SK-N-SH (cell line): ENCODE results near the gene FABP3. TPM values are rescaled to one million over a fixed set of nuclear protein-coding genes. Genes with fewer than 3 reads are reported as not detected.

Source experiments
- CTCF ChIA-PET: fragments of 300-600, 350-600 bp; formaldehyde crosslinking; extraction: SDS; loops from one replicate; lab custom pipeline; 2021; lab: Yijun Ruan, JAX
- POLR2A ChIA-PET: fragments of 350-600 bp; sonication (Branson Sonifier 250); formaldehyde crosslinking; extraction: SDS; loops from one replicate; lab custom pipeline; 2020; ENCODE audit warnings: antibody characterized with exemption, inconsistent platforms; lab: Yijun Ruan, JAX
- DNase-seq: peaks from one replicate; pipeline ENCODE4 v3.0.0; 2012
- H2AFZ ChIP-seq: fragments of 200-600 bp; sonication (generic); 2 replicates; pipeline ENCODE4 v1.8.1; 2016; ENCODE audit warnings: antibody characterized with exemption, mild to moderate bottlenecking, low read depth
- H3F3A ChIP-seq: fragments of 200-600 bp; sonication (generic); replicated peaks from 2 replicates; pipeline ENCODE3; 2016; ENCODE audit warnings: antibody characterized with exemption, mild to moderate bottlenecking; ENCODE audit not compliant: insufficient read depth
- H3K27ac ChIP-seq, 2 experiments: fragments of 200-500 bp in 1 of 2; fragments of 200-600 bp in 1 of 2; sonication (Bioruptor generic) in 1 of 2; sonication (generic), shearing (Covaris generic) in 1 of 2; 2 replicates each; pipeline versions ENCODE4 v1.5.1 to v1.6.1; 2014 to 2016; ENCODE audit warnings: low read depth in 2 of 2, inconsistent platforms in 1 of 2, low read length in 1 of 2, mild to moderate bottlenecking in 1 of 2, mixed read lengths in 1 of 2
- H3K27me3 ChIP-seq: fragments of 200-600 bp; sonication (generic), shearing (Covaris generic); 2 replicates; pipeline ENCODE4 v1.6.1; 2016; ENCODE audit warnings: mixed run types; ENCODE audit not compliant: insufficient read depth
- H3K36me3 ChIP-seq, 2 experiments: fragments of 200-500 bp in 1 of 2; fragments of 200-600 bp in 1 of 2; sonication (Bioruptor generic) in 1 of 2; sonication (generic) in 1 of 2; replicated peaks in 1 of 2; 2 replicates each; pipeline versions ENCODE3 to v1.5.1; 2014 to 2016; ENCODE audit warnings: low read length in 1 of 2, mild to moderate bottlenecking in 1 of 2; ENCODE audit not compliant: insufficient read depth in 2 of 2, control insufficient read depth in 1 of 2
- H3K4me1 ChIP-seq, 2 experiments: fragments of 200-500 bp in 1 of 2; fragments of 200-600 bp in 1 of 2; sonication (Bioruptor generic) in 1 of 2; sonication (generic), shearing (Covaris generic) in 1 of 2; 2 replicates each; pipeline versions ENCODE4 v1.5.1 to v1.6.1; 2014 to 2016; ENCODE audit warnings: low read depth in 1 of 2, low read length in 1 of 2, mixed run types in 1 of 2; ENCODE audit not compliant: insufficient read depth in 2 of 2, control insufficient read depth in 1 of 2
- H3K4me2 ChIP-seq: fragments of 200-600 bp; sonication (generic), shearing (Covaris generic); 2 replicates; pipeline ENCODE4 v1.6.1; 2017; ENCODE audit warnings: mixed run types
- H3K4me3 ChIP-seq, 2 experiments: fragments of 200-500 bp in 1 of 2; fragments of 200-600 bp in 1 of 2; sonication (Bioruptor generic) in 1 of 2; sonication (generic), shearing (Covaris generic) in 1 of 2; 2 replicates each; pipeline versions ENCODE4 v1.5.1 to v1.8.1; 2014 to 2016; ENCODE audit warnings: low read depth in 2 of 2, inconsistent platforms in 1 of 2, low read length in 1 of 2, mild to moderate bottlenecking in 1 of 2, mixed read lengths in 1 of 2, moderate library complexity in 1 of 2
- H3K79me2 ChIP-seq: fragments of 200-600 bp; sonication (generic); 2 replicates; pipeline ENCODE4 v1.8.1; 2017; ENCODE audit warnings: mild to moderate bottlenecking; ENCODE audit not compliant: insufficient read depth
- H3K9ac ChIP-seq: fragments of 200-600 bp; sonication (generic); 2 replicates; pipeline ENCODE4 v1.6.1; 2017; ENCODE audit warnings: mixed run types
- H3K9me2 ChIP-seq: fragments of 200-600 bp; sonication (generic); 2 replicates; pipeline ENCODE4 v1.6.1; 2017; ENCODE audit warnings: mixed run types
- H3K9me3 ChIP-seq: fragments of 200-600 bp; sonication (generic); 2 replicates; pipeline ENCODE4 v1.6.1; 2017; ENCODE audit warnings: mixed run types, mild to moderate bottlenecking, moderate library complexity
- H4K20me1 ChIP-seq: fragments of 200-600 bp; sonication (generic); 2 replicates; pipeline ENCODE4 v1.6.1; 2017; ENCODE audit warnings: mild to moderate bottlenecking, mixed run types; ENCODE audit not compliant: insufficient read depth
- EP300 ChIP-seq, 2 experiments: IDR thresholded peaks; 2 replicates each; pipeline versions ENCODE4 v1.4.0 to v1.6.1; 2012; ENCODE audit warnings: borderline replicate concordance in 1 of 2, low read depth in 1 of 2, low read length in 1 of 2
- EZH2phosphoT487 ChIP-seq: fragments of 200-600 bp; sonication (generic); IDR thresholded peaks from 2 replicates; pipeline ENCODE4 v1.6.1; 2017; ENCODE audit warnings: low read depth, mixed run types, mild to moderate bottlenecking, antibody characterized with exemption, moderate library complexity, borderline replicate concordance
- FOXM1 ChIP-seq: IDR thresholded peaks from 2 replicates; pipeline ENCODE4 v1.4.0; 2012; ENCODE audit warnings: low read depth, mild to moderate bottlenecking
- GABPA ChIP-seq: IDR thresholded peaks from 2 replicates; pipeline ENCODE4 v1.4.0; 2012; ENCODE audit warnings: low read depth, mild to moderate bottlenecking
- GATA2 ChIP-seq: sonication (generic); formaldehyde crosslinking; IDR thresholded peaks from 2 replicates; pipeline ENCODE4 v1.5.0; 2020; ENCODE audit warnings: mild to moderate bottlenecking, missing genetic modification reagents
- JUND ChIP-seq: IDR thresholded peaks from 2 replicates; pipeline ENCODE4 v1.4.0; 2012
- MEF2A ChIP-seq: IDR thresholded peaks from 2 replicates; pipeline ENCODE4 v1.4.0; 2012; ENCODE audit warnings: low read depth, borderline replicate concordance
- MXI1 ChIP-seq: IDR thresholded peaks from 2 replicates; pipeline ENCODE4 v1.6.1; 2012; ENCODE audit warnings: mild to moderate bottlenecking, low read depth, low read length, improper control_type of control experiment
- RAD21 ChIP-seq: IDR thresholded peaks from 2 replicates; pipeline ENCODE4 v1.6.1; 2012; ENCODE audit warnings: mild to moderate bottlenecking, low read length
- RCOR1 ChIP-seq: fragments of 150-350 bp; IDR thresholded peaks from 2 replicates; pipeline ENCODE4 v1.6.1; 2017; ENCODE audit warnings: antibody characterized with exemption, low read length
- RFX5 ChIP-seq: IDR thresholded peaks from 2 replicates; pipeline ENCODE4 v1.6.1; 2012; ENCODE audit warnings: mild to moderate bottlenecking, improper control_type of control experiment, low read length
- RXRA ChIP-seq: IDR thresholded peaks from 2 replicates; pipeline ENCODE4 v1.4.0; 2012; ENCODE audit warnings: low read depth, mild to moderate bottlenecking, borderline replicate concordance
- TAF1 ChIP-seq: IDR thresholded peaks from 2 replicates; pipeline ENCODE4 v1.6.1; 2012; ENCODE audit warnings: low read depth, mild to moderate bottlenecking, low read length, moderate library complexity, borderline replicate concordance
- TCF12 ChIP-seq: IDR thresholded peaks from 2 replicates; pipeline ENCODE4 v1.4.0; 2012
- TEAD4 ChIP-seq: IDR thresholded peaks from 2 replicates; pipeline ENCODE4 v1.4.0; 2012; ENCODE audit warnings: mild to moderate bottlenecking, borderline replicate concordance; ENCODE audit not compliant: insufficient read depth
- WGBS: methylation state at CpG from one replicate; pipeline ENCODE4 v1.1.6; 2017; ENCODE audit warnings: low lambda C conversion rate; 5-methylcytosine and 5-hydroxymethylcytosine counted together
- polyA plus RNA-seq, 3 experiments: library from polyadenylated mRNA; depleted of rRNA; stranded (reverse); fragments of >200 nt; gene quantifications; 2 replicates each; pipeline ENCODE4 v1.2.3, GENCODE V29; 2012
- TF ChIP-seq, protein P1 (sequence below): fragments of 150-350 bp; IDR thresholded peaks from 2 replicates; pipeline ENCODE4 v1.6.1; 2016; ENCODE audit warnings: mild to moderate bottlenecking, low read depth, low read length
- TF ChIP-seq, protein P2 (sequence below): IDR thresholded peaks from 2 replicates; pipeline ENCODE4; 2012
- TF ChIP-seq, protein P3 (sequence below): IDR thresholded peaks from 2 replicates; pipeline ENCODE4 v1.4.0; 2012; ENCODE audit warnings: low read depth

The FABP3 gene
- polyA plus RNA-seq, 1 of the 3 experiments (the other 2 are of a cell fraction), result 0.08 TPM

DNA sequence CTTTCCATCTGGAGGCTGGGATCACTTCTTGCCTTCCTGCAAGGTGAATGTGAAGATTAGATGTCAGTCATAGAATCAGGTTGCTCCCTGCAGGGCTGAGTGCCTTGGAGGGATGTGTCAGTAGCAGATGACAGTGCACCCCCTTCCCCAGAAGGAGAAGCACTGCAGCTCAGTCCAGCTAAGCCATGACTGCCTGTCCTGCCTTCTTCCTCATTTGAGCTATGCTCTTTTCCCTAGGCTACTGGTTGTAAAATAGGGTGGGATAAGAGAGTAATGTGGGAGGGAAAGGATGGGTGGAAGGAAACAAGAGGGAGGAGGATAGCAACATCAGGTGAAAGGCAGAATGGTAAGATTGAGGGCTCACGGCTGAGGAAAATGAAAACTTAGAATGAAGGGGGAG lies 11.1 kb upstream of the FABP3 start:
- Histone ChIP-seq H3F3A (no peaks in the 10 kb centered on the region), H3K9me2 (no peaks in the 10 kb centered on the region), H3K9ac (no peak overlapping the region), H3K27me3 (no peaks in the 10 kb centered on the region), H3K4me2 (no peak overlapping the region), H4K20me1 (no peaks in the 10 kb centered on the region), H3K27ac (no peak overlapping the region), H3K36me3 (no peaks in the 10 kb centered on the region), H3K4me3 (no peak overlapping the region), H3K9me3 (no peaks in the 10 kb centered on the region), H3K79me2 (no peaks in the 10 kb centered on the region), H2AFZ (no peak overlapping the region), H3K4me1 (peaks cover 0 to 24% of the 10 kb centered on the region in 2 experiments; a peak in 1 of 4 replicates)
- TF ChIP-seq RXRA, result no peak
- DNase-seq, result no peak
- WGBS, result 87% methylated on average over 1 of the region's 1 CpG
- CTCF ChIA-PET, result interaction anchor here (0.9 to 4.1 kb wide), 5 partner anchors 11 to 179 kb away, joined by 4 to 35 read pairs (median 4); no protein-coding TSS in a partner anchor
- POLR2A ChIA-PET, result interaction anchor here (1.6 kb wide), 1 partner anchor 11 kb away, joined by 4 read pairs; no protein-coding TSS in a partner anchor

DNA sequence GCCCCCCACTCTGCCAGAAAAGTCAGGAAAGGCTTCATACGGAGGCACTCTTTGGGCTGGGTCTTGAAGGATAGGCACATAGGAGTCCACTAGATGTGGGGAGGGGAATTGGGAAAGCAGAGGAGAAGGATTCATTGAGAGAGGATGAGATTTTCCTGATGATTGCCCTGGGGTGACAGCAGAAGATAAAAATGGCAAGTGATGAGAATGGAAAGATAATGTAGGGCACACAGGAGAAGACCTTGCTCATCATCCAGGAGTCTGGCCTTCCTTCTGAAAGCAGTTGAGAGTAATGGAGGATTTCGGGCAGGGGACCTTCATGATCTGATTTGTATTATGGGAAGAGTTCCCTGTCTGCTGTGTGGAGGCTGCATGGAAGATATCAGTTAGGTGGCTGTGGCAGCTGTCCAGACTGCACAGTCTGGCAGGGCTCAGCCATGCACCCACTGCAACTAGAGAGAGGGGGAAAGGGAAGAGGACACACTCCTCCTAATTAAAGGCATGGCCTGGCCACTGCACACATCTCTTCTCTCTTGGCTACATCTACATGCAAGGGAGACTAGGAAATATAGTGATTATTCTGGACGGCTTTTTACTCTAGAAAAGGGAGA lies 9.6 kb upstream of the FABP3 start:
- H3K79me2 ChIP-seq, result no peaks in the 10 kb centered on the region
- no peak overlapping the region for H2AFZ ChIP-seq
- H3K36me3 ChIP-seq, result no peaks in the 10 kb centered on the region
- peaks cover 0 to 24% of the 10 kb centered on the region in 2 experiments; a peak in 1 of 4 replicates for H3K4me1 ChIP-seq
- H3K4me3 ChIP-seq, result no peak overlapping the region
- H3K9ac ChIP-seq, result no peak overlapping the region
- 47% methylated on average over 3 of the region's 3 CpGs for WGBS
- H3F3A ChIP-seq, result no peaks in the 10 kb centered on the region
- H3K27ac ChIP-seq, result peak overlapping the region in 1 of 2 experiments; percentile 74; a peak in 2 of 4 replicates
- no peaks in the 10 kb centered on the region for H3K9me3 ChIP-seq
- TF ChIP-seq GATA2 (CRISPR knock-in tag) (peak; percentile 73), JUND (no peak), RFX5 (no peak), RCOR1 (peak; percentile 26; the same call in 1 of the 2 replicates), EZH2phosphoT487 (no peak), GABPA (no peak), RXRA (no peak), MEF2A (no peak), TAF1 (no peak), EP300 (IDR thresholded peaks at IDR 0.05; ENCODE audit: borderline replicate concordance in 1 of 2, low read depth in 1 of 2, low read length in 1 of 2) (no peak), TCF12 (no peak), FOXM1 (no peak), RAD21 (no peak), TEAD4 (no peak), MXI1 (peak; percentile 39; the same call in 1 of the 2 replicates)
- TF ChIP-seq, protein P1, sequence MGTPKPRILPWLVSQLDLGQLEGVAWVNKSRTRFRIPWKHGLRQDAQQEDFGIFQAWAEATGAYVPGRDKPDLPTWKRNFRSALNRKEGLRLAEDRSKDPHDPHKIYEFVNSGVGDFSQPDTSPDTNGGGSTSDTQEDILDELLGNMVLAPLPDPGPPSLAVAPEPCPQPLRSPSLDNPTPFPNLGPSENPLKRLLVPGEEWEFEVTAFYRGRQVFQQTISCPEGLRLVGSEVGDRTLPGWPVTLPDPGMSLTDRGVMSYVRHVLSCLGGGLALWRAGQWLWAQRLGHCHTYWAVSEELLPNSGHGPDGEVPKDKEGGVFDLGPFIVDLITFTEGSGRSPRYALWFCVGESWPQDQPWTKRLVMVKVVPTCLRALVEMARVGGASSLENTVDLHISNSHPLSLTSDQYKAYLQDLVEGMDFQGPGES, result no peak
- TF ChIP-seq, protein P2, sequence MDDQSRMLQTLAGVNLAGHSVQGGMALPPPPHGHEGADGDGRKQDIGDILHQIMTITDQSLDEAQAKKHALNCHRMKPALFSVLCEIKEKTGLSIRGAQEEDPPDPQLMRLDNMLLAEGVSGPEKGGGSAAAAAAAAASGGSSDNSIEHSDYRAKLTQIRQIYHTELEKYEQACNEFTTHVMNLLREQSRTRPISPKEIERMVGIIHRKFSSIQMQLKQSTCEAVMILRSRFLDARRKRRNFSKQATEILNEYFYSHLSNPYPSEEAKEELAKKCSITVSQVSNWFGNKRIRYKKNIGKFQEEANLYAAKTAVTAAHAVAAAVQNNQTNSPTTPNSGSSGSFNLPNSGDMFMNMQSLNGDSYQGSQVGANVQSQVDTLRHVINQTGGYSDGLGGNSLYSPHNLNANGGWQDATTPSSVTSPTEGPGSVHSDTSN, result no peak
- TF ChIP-seq, protein P3, sequence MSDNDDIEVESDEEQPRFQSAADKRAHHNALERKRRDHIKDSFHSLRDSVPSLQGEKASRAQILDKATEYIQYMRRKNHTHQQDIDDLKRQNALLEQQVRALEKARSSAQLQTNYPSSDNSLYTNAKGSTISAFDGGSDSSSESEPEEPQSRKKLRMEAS, result no peak
- no peaks in the 10 kb centered on the region for H4K20me1 ChIP-seq
- H3K4me2 ChIP-seq, result no peak overlapping the region
- CTCF ChIA-PET, result interaction anchor here (1.2 kb wide), 1 partner anchor 39 kb away, joined by 5 read pairs; no protein-coding TSS in a partner anchor
- POLR2A ChIA-PET, result no interaction called here
- peak; percentile 67 for DNase-seq
- no peaks in the 10 kb centered on the region for H3K27me3 ChIP-seq
- H3K9me2 ChIP-seq, result no peaks in the 10 kb centered on the region
